Measurements from ENCODE around the gene SORCS3. TPM values are rescaled to one million over a fixed set of nuclear protein-coding genes. Genes with fewer than 3 reads are reported as not detected.

SORCS3 gene
- total RNA-seq, 4 donors from 2014 or later = 0.12 to 0.32 (median 0.15) TPM; not detected in 1

DNA sequence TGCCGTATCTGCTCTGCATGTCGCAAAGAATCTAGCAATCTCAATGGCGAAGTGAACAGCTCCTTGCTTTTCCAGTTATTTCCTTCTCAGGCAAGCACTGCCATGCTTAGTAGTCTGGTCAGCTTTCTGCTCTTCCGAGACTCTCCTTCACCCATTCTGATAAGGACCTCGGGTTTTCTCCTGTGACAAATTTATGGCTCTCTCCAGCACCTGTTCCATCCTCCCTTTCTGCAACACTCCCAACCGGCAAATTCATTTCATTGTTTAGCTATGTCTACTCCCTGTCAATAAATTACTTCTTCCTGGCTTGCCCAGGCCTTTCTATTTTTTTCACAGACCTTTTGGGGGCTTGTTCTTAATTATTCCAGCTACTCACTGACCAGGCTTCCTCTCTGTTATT is 252.6 kb downstream of the SORCS3 start:
- TF ChIP-seq POLR2A (IDR thresholded peaks at IDR 0.05) = no peak
- TF ChIP-seq, protein P1, sequence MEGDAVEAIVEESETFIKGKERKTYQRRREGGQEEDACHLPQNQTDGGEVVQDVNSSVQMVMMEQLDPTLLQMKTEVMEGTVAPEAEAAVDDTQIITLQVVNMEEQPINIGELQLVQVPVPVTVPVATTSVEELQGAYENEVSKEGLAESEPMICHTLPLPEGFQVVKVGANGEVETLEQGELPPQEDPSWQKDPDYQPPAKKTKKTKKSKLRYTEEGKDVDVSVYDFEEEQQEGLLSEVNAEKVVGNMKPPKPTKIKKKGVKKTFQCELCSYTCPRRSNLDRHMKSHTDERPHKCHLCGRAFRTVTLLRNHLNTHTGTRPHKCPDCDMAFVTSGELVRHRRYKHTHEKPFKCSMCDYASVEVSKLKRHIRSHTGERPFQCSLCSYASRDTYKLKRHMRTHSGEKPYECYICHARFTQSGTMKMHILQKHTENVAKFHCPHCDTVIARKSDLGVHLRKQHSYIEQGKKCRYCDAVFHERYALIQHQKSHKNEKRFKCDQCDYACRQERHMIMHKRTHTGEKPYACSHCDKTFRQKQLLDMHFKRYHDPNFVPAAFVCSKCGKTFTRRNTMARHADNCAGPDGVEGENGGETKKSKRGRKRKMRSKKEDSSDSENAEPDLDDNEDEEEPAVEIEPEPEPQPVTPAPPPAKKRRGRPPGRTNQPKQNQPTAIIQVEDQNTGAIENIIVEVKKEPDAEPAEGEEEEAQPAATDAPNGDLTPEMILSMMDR (IDR thresholded peaks at IDR 0.05) = no peak
- WGBS, 2 donors = 42 to 56% methylated on average over 6 of the region's 6 CpGs
- no peak overlapping the region for H3K4me3 ChIP-seq (ENCODE audit: low read depth, poor library complexity, severe bottlenecking)
- no peak for DNase-seq (ENCODE audit: low spot score in 2 of 2)
- intact Hi-C loops (cut with DNase I; ENCODE audit: low total_unique reads) = no loop called here

DNA sequence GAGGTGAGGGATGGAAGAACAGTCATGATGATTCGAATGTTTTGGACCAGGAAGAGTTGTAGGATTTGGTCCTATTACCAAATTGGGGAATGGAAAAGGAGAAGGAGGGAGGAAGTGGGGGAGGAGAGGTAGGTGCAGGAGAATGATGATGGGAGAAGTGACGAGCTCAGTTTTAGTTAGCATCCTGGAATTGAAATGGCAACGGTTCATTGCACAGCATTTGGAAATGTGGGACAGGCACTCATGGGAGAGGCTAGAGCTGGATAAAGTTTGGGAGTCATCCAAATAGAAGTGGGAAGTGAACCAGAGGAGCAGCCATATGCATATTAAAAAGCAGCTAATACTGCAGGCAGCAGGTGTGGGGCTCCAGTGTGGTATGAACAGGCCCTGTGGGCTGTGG is 253.6 kb downstream of the SORCS3 start:
- no peak for TF ChIP-seq POLR2A (IDR thresholded peaks at IDR 0.05)
- TF ChIP-seq, protein P1 (IDR thresholded peaks at IDR 0.05) = no peak
- no peak for DNase-seq (ENCODE audit: low spot score in 2 of 2)
- WGBS, 2 donors = 52 to 64% methylated on average over 3 of the region's 3 CpGs
- intact Hi-C loops (cut with DNase I; ENCODE audit: low total_unique reads) = no loop called here
- H3K4me3 ChIP-seq (ENCODE audit: low read depth, poor library complexity, severe bottlenecking) = no peak overlapping the region

DNA sequence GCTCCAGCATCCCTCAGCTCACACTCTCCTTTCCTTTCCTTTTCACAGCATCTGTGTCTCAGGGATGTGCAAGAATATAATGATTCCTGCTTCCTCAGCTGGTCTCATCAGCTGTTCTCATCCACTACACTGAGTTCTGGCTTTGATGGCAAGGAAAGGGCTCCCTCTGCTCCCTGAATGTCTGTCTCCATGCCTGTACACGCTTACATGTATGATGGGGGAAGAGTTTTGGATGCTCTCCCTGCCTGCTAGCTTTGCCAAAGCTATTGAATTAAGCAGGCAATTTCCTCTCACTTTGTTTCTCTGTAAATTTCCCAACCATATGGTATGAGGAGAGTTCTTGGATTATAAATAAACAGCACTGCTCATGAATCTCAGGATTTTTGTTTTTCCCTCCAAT is 254.5 kb downstream of the SORCS3 start:
- intact Hi-C loops (cut with DNase I; ENCODE audit: low total_unique reads) = no loop called here
- WGBS, 2 donors = 40 to 50% methylated on average over 1 of the region's 1 CpG
- no peak for DNase-seq (ENCODE audit: low spot score in 2 of 2)
- no peak overlapping the region for H3K4me3 ChIP-seq (ENCODE audit: low read depth, poor library complexity, severe bottlenecking)
- TF ChIP-seq POLR2A (IDR thresholded peaks at IDR 0.05) = no peak
- TF ChIP-seq, protein P1 (IDR thresholded peaks at IDR 0.05) = no peak

DNA sequence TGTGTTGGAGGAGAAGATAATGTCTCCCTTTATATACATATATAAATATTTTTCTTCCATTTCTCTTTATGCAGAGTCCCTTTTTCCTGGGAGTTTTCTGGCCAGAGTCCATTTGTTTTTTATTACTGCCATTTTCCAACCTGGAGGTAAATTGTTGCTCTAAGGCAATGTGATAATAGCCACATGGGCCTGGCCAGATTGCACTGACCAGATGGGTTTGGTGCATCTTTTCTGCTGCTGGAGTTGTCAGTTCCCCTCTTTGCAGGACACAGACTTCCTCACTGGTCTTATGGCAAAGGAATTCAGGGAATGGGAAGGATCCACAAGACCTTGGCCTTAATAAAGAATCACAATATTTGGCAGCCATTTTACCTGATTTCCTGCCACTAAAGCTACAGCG is 254.9 kb downstream of the SORCS3 start:
- intact Hi-C loops (cut with DNase I; ENCODE audit: low total_unique reads) = no loop called here
- no peak for DNase-seq (ENCODE audit: low spot score in 2 of 2)
- WGBS, 2 donors = 0 to 88% methylated on average over 1 of the region's 1 CpG

DNA sequence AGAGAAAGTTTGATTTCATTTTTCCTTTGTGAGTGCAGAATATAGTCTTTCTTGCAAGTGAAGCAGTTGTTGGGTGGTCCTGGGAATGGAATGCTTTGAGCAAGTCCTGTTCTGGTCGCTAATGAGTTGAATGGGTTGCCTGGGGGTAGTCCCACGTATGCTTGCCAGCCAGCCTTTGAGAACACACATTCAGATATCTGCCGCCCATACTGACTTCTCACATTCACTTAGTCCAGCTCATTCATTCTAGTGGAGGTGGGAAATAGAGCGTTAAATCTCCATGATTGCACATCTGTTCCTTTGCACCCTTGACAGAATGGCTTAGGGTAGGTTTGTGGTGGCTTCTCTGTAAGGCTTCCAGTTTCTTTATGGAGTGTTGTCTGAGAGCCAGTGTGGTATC is 256.6 kb downstream of the SORCS3 start:
- no peak for DNase-seq (ENCODE audit: low spot score in 2 of 2)
- WGBS, 2 donors = 23 to 53% methylated on average over 4 of the region's 4 CpGs
- TF ChIP-seq, protein P1 (IDR thresholded peaks at IDR 0.05) = no peak
- TF ChIP-seq POLR2A (IDR thresholded peaks at IDR 0.05) = no peak
- no peak overlapping the region for H3K4me3 ChIP-seq (ENCODE audit: low read depth, poor library complexity, severe bottlenecking)
- intact Hi-C loops (cut with DNase I; ENCODE audit: low total_unique reads) = no loop called here

More for the DNA sequence above, 254.9 kb downstream of the SORCS3 start:
- no peak for TF ChIP-seq POLR2A (IDR thresholded peaks at IDR 0.05)
- TF ChIP-seq, protein P1 (IDR thresholded peaks at IDR 0.05) = no peak
- no peak overlapping the region for H3K4me3 ChIP-seq (ENCODE audit: low read depth, poor library complexity, severe bottlenecking)

DNA sequence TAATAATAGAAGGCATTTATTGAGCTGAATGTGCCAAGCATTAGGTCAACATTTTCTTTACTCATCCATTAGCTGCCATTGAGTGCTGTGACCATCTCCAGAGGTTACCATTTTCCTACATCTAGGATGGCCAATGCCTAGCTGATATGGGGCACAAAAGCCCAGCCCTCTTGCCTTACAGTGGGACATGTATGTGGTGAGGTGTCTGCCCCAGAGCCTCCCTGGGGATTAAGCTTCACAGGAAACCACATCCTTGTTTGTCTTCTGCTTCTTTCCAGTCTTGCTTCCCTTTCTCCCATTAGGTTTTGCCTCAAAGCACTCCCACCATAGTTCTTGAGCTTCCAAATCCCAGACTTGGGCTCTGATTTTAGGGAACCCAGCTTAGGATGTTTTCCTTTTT is 258.7 kb downstream of the SORCS3 start:
- DNase-seq (ENCODE audit: low spot score in 2 of 2) = no peak
- intact Hi-C loops (cut with DNase I; ENCODE audit: low total_unique reads) = no loop called here
- no peak overlapping the region for H3K4me3 ChIP-seq (ENCODE audit: low read depth, poor library complexity, severe bottlenecking)
- TF ChIP-seq, protein P1 (IDR thresholded peaks at IDR 0.05) = no peak
- no peak for TF ChIP-seq POLR2A (IDR thresholded peaks at IDR 0.05)

Measured in lower leg skin (tissue), 4 donors.